ENCODE results near the gene SURF1. TPM values are rescaled to one million over a fixed set of nuclear protein-coding genes. Genes with fewer than 3 reads are reported as not detected.

Gene SURF1
- total RNA-seq, 4 donors from 2014 or later, result 20.1 to 54.3 (median 36.3) TPM

DNA sequence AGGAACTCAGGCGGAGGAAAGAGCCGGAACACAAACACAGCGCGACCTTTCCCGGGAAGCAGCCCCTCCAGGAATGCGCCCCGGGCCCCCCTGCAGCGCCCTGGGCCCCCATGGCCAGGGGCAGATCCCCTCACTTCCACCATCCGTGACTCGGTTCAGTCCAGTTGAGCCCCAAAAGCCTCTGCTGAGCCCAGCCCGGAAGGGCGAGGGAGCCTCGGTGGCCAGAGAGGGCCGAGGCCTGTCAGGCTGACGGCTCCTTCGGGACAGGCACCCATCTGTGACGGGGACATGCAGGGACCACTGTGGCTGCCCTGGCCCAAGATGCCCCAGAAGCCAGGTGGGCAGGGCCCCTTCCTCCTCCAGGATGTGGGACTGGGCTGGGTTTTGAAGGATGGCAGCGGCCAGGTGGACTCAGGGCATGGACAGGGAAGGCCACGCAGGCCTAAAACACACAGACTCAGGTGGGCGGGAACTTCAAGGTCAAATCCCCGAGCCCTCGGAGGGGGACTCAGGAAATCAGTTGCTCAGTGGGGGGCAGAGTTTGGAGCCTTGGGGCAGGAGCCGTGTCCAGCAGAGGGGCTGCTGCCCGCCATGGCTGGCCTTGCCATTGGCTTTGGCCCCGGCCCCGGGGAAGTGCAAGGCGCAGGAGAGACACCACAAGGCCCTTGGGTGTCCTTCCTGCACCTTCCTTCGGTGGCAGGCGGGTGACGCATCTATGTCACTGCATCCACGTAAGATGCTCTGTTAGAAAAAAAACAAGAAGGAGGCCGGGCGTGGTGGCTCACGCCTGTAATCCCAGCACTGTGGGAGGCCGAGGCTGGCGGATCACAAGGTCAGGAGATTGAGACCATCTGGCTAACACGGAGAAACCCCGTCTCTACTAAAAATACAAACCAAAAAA is 51.6 kb downstream of the SURF1 start:
- no peak overlapping the region for H3K4me3 ChIP-seq (ENCODE audit: low read depth, poor library complexity, severe bottlenecking)
- DNase-seq (ENCODE audit: low spot score in 2 of 2), result peak in 1 of 2 donors; percentile 77
- intact Hi-C loops (cut with DNase I; ENCODE audit: low total_unique reads), result no loop called here
- 84% methylated on average over 32 to 36 of the region's 38 CpGs for WGBS, 2 donors
- TF ChIP-seq, protein P1, sequence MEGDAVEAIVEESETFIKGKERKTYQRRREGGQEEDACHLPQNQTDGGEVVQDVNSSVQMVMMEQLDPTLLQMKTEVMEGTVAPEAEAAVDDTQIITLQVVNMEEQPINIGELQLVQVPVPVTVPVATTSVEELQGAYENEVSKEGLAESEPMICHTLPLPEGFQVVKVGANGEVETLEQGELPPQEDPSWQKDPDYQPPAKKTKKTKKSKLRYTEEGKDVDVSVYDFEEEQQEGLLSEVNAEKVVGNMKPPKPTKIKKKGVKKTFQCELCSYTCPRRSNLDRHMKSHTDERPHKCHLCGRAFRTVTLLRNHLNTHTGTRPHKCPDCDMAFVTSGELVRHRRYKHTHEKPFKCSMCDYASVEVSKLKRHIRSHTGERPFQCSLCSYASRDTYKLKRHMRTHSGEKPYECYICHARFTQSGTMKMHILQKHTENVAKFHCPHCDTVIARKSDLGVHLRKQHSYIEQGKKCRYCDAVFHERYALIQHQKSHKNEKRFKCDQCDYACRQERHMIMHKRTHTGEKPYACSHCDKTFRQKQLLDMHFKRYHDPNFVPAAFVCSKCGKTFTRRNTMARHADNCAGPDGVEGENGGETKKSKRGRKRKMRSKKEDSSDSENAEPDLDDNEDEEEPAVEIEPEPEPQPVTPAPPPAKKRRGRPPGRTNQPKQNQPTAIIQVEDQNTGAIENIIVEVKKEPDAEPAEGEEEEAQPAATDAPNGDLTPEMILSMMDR (IDR thresholded peaks at IDR 0.05), result no peak
- TF ChIP-seq POLR2A (IDR thresholded peaks at IDR 0.05), result no peak

DNA sequence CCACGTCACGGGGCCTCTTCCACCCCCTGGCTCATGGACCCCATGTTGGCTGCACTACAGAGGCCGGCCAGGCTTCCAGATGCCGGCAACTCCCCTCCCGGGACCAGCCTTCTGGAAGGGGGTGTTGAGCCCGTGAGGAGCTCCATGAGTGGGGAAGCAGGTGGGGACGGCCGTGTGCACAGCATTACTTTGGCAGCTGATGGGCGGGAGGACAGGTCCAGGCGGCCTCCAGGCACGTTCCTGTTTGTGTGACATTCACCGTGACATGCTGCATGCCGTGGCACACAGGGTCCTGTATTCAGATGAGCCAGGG is 52.2 kb downstream of the SURF1 start:
- no peak for TF ChIP-seq POLR2A (IDR thresholded peaks at IDR 0.05)
- TF ChIP-seq, protein P1 (IDR thresholded peaks at IDR 0.05), result no peak
- WGBS, 2 donors, result 37 to 43% methylated on average over 13 of the region's 13 CpGs
- intact Hi-C loops (cut with DNase I; ENCODE audit: low total_unique reads), result no loop called here
- no peak for DNase-seq (ENCODE audit: low spot score in 2 of 2)
- no peak overlapping the region for H3K4me3 ChIP-seq (ENCODE audit: low read depth, poor library complexity, severe bottlenecking)

DNA sequence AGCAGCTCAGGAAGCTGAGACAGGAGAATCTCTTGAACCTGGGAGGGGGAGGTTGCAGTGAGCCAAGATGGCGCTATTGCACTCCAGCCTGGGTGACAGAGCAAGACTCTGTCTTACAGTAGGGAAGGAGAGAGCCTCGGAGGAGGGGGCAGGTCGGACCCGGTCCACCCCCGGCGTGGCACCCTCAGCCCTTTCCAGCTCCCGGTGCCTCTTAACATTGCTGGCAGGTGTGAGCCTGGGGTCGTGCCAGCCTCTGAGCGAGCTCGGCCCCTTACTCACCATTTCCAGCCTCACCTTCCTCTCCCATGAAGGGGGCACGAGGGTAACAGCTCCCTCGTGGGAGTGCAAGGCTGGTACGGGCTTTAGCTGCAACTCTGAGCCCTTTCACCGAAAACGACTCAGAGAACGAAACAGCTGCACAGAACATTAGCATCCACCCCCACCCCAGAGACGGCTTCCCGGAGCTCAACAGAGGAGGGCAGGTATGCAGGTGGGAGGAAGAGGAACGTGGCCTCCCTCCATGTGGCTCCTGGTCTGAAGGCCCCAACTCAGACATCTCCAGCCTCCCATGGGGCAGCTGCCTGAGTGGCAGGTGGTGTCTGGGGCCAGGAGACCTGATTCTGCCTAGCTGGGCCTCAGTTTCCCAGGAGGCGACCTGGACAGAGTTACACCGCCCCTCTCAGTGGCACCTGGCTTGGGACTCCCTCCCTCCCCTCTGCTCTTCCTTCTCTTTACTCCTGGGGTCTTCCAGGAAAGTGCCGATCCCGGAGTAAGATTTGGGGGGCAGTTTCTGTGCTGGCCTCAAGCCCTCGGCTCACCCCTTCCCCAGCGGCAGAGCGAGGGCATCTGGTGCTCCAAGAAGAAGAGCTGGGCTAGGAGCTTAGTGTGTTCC is 52.8 kb downstream of the SURF1 start:
- TF ChIP-seq POLR2A (IDR thresholded peaks at IDR 0.05), result no peak
- TF ChIP-seq, protein P1 (IDR thresholded peaks at IDR 0.05), result no peak
- WGBS, 2 donors, result 77% methylated on average over 22 to 26 of the region's 26 CpGs
- intact Hi-C loops (cut with DNase I; ENCODE audit: low total_unique reads), result no loop called here
- peak in 1 of 2 donors; percentile 68 for DNase-seq (ENCODE audit: low spot score in 2 of 2)
- H3K4me3 ChIP-seq (ENCODE audit: low read depth, poor library complexity, severe bottlenecking), result no peak overlapping the region

Other genes starting within 250 kb of the SURF1 start
- gene RALGDS, start 235.2 kb downstream of the SURF1 start, total RNA-seq, result 100 to 1,000 TPM in 3 of 4 donors, 10 to 100 TPM in 1; 95.0 to 176 (median 123) TPM
- 10 to 100 TPM in 1 of 4 donors, 1 to 10 TPM in 3; 3.6 to 13.5 (median 5.3) TPM for gene GBGT1, start 192.6 kb downstream of the SURF1 start, total RNA-seq
- 10 to 100 TPM in 2 of 4 donors, not detected in 2; 11.4 to 13.0 TPM for gene OBP2B, start 147.2 kb downstream of the SURF1 start, total RNA-seq
- 10 to 100 TPM in 2 of 4 donors, 1 to 10 TPM in 2; 1.4 to 18.4 (median 11.5) TPM for gene ABO, start 81.3 kb downstream of the SURF1 start, total RNA-seq
- gene SURF6, start 20.3 kb downstream of the SURF1 start, total RNA-seq, result 10 to 100 TPM; 21.7 to 37.4 (median 27.4) TPM
- gene MED22, start 8.4 kb downstream of the SURF1 start, total RNA-seq, result 10 to 100 TPM; 12.3 to 31.1 (median 26.9) TPM
- gene RPL7A, start 8.3 kb downstream of the SURF1 start, total RNA-seq, result 1,000 to 10,000 TPM; 2,005 to 2,991 (median 2,631) TPM
- 10 to 100 TPM; 31.2 to 40.7 (median 35.4) TPM for gene SURF2, start 63 bp upstream of the SURF1 start, total RNA-seq
- 100 to 1,000 TPM in 2 of 4 donors, 10 to 100 TPM in 2; 84.2 to 114 (median 100) TPM for gene SURF4, start 19.6 kb upstream of the SURF1 start, total RNA-seq
- gene STKLD1, start 19.9 kb upstream of the SURF1 start, total RNA-seq, result 1 to 10 TPM in 2 of 4 donors, under 1 TPM in 1, not detected in 1; 0.54 to 7.0 (median 3.7) TPM
- 10 to 100 TPM; 18.8 to 26.5 (median 24.6) TPM for gene REXO4, start 61.5 kb upstream of the SURF1 start, total RNA-seq
- 1 to 10 TPM; 1.1 to 2.7 (median 1.8) TPM for gene ADAMTS13, start 65.9 kb upstream of the SURF1 start, total RNA-seq
- gene CACFD1, start 103.5 kb upstream of the SURF1 start, total RNA-seq, result 10 to 100 TPM in 1 of 4 donors, 1 to 10 TPM in 3; 4.1 to 10.6 (median 8.0) TPM
- gene SLC2A6, start 122.6 kb upstream of the SURF1 start, total RNA-seq, result 1 to 10 TPM in 1 of 4 donors, under 1 TPM in 1, not detected in 2; 0.54 to 1.0 TPM
- gene MYMK, start 168.5 kb upstream of the SURF1 start, total RNA-seq, result not detected
- gene ADAMTSL2, start 178.2 kb upstream of the SURF1 start, total RNA-seq, result 1 to 10 TPM in 1 of 4 donors, under 1 TPM in 2, not detected in 1; 0.08 to 1.5 (median 0.32) TPM